ENCODE measurements around the gene SHH. TPM values are rescaled to one million over a fixed set of nuclear protein-coding genes. Genes with fewer than 3 reads are reported as not detected.

Gene SHH
- total and polyA plus RNA-seq, 7 experiments from 2014 or later = not detected

- H3K9me3 ChIP-seq (ENCODE audit: control insufficient read depth in 2 of 3, low read length in 3 of 3) = no peaks in the 10 kb centered on the region
- no peaks in the 10 kb centered on the region for H3K4me1 ChIP-seq (ENCODE audit: control insufficient read depth in 2 of 2, insufficient read depth in 2 of 2, low read length in 2 of 2)
- H3K9me3 Mint-ChIP-seq = peaks cover 0 to 2% (median 0%) of the 10 kb centered on the region in 11 donors
- no peak overlapping the region for H3K27ac Mint-ChIP-seq
- H3K4me1 Mint-ChIP-seq = peaks cover 14 to 46% (median 22%) of the 10 kb centered on the region in 7 donors
- H3K4me3 ChIP-seq (ENCODE audit: low read length) = no peak overlapping the region
- H3K36me3 Mint-ChIP-seq = peaks cover 0 to 2% (median 0%) of the 10 kb centered on the region in 5 donors
- POLR2A ChIA-PET = no interaction called here
- peak overlapping the region in 3 of 10 donors; percentile 16 to 29 (median 19) for H3K4me3 Mint-ChIP-seq
- DNase-seq = no peak
- no peaks in the 10 kb centered on the region for H3K36me3 ChIP-seq (ENCODE audit: control insufficient read depth in 2 of 3, insufficient read depth in 3 of 3, low read length in 3 of 3)
- intact Hi-C loops (cut with micrococcal nuclease) = loop anchor here in 1 of 2 donors (5.0 kb wide), 2 partner anchors 434 to 1196 kb away; no protein-coding TSS in a partner anchor
- peaks cover 53 to 83% (median 71%) of the 10 kb centered on the region in 5 donors for H3K27me3 Mint-ChIP-seq
- no peak overlapping the region for H3K27ac ChIP-seq (ENCODE audit: low read depth, low read length)
- CTCF ChIA-PET = interaction anchor here (0.5 kb wide), 1 partner anchor 1014 kb away, joined by 4 read pairs; no protein-coding TSS in a partner anchor
- ATAC-seq = no peak
- peaks cover 0 to 14% of the 10 kb centered on the region in 2 donors for H3K27me3 ChIP-seq (ENCODE audit: control insufficient read depth in 2 of 2, insufficient read depth in 2 of 2, low read length in 2 of 2)
Measured at GRCh38 chr7:155810770-155811559, 1.3 kb downstream of the SHH start.

GRCh38 chr7:155809947-155810769 is 2.1 kb downstream of the SHH start:
- H3K4me1 Mint-ChIP-seq = peaks cover 7 to 44% (median 20%) of the 10 kb centered on the region in 7 donors
- H3K9me3 ChIP-seq (ENCODE audit: control insufficient read depth in 2 of 3, low read length in 3 of 3) = no peaks in the 10 kb centered on the region
- H3K4me1 ChIP-seq (ENCODE audit: control insufficient read depth in 2 of 2, insufficient read depth in 2 of 2, low read length in 2 of 2) = no peaks in the 10 kb centered on the region
- intact Hi-C loops (cut with micrococcal nuclease) = loop anchor here in 1 of 2 donors (5.0 to 10.0 kb wide), 6 partner anchors 353 to 1882 kb away; partner anchors contain the start of genes EN2 and RNF32
- no peak for DNase-seq
- no peak overlapping the region for H3K27ac ChIP-seq (ENCODE audit: low read depth, low read length)
- H3K27me3 Mint-ChIP-seq = peaks cover 53 to 79% (median 65%) of the 10 kb centered on the region in 5 donors
- no peak overlapping the region for H3K27ac Mint-ChIP-seq
- H3K36me3 ChIP-seq (ENCODE audit: control insufficient read depth in 2 of 3, insufficient read depth in 3 of 3, low read length in 3 of 3) = no peaks in the 10 kb centered on the region
- ChIA-PET CTCF (no interaction called here), POLR2A (no interaction called here)
- peaks cover 0 to 2% (median 0%) of the 10 kb centered on the region in 5 donors for H3K36me3 Mint-ChIP-seq
- no peak for ATAC-seq
- H3K4me3 ChIP-seq (ENCODE audit: low read length) = no peak overlapping the region
- peak overlapping the region in 2 of 10 donors; percentile 9 to 29 for H3K4me3 Mint-ChIP-seq
- H3K9me3 Mint-ChIP-seq = peaks cover 0 to 2% (median 0%) of the 10 kb centered on the region in 11 donors
- peaks cover 0 to 14% of the 10 kb centered on the region in 2 donors for H3K27me3 ChIP-seq (ENCODE audit: control insufficient read depth in 2 of 2, insufficient read depth in 2 of 2, low read length in 2 of 2)

GRCh38 chr7:155809332-155809946 is 2.8 kb downstream of the SHH start:
- DNase-seq (no peak), ATAC-seq (no peak)
- no peaks in the 10 kb centered on the region for H3K4me1 ChIP-seq (ENCODE audit: control insufficient read depth in 2 of 2, insufficient read depth in 2 of 2, low read length in 2 of 2)
- intact Hi-C loops (cut with micrococcal nuclease) = loop anchor here in 1 of 2 donors (5.0 to 10.0 kb wide), 4 partner anchors 352 to 1883 kb away; partner anchors contain the start of genes EN2 and RNF32
- ChIA-PET CTCF (no interaction called here), POLR2A (no interaction called here)
- H3K9me3 ChIP-seq (ENCODE audit: control insufficient read depth in 2 of 3, low read length in 3 of 3) = no peaks in the 10 kb centered on the region
- peaks cover 0 to 14% of the 10 kb centered on the region in 2 donors for H3K27me3 ChIP-seq (ENCODE audit: control insufficient read depth in 2 of 2, insufficient read depth in 2 of 2, low read length in 2 of 2)
- Mint-ChIP-seq H3K4me3 (peak overlapping the region in 3 of 10 donors; percentile 9 to 33 (median 30)), H3K27me3 (peaks cover 53 to 75% (median 65%) of the 10 kb centered on the region in 5 donors), H3K9me3 (peaks cover 0 to 2% (median 0%) of the 10 kb centered on the region in 11 donors), H3K4me1 (peaks cover 7 to 45% (median 21%) of the 10 kb centered on the region in 7 donors), H3K27ac (peak overlapping the region in 1 of 9 donors; percentile 66), H3K36me3 (peaks cover 0 to 2% (median 0%) of the 10 kb centered on the region in 5 donors)
- no peaks in the 10 kb centered on the region for H3K36me3 ChIP-seq (ENCODE audit: control insufficient read depth in 2 of 3, insufficient read depth in 3 of 3, low read length in 3 of 3)
- no peak overlapping the region for H3K27ac ChIP-seq (ENCODE audit: low read depth, low read length)
- no peak overlapping the region for H3K4me3 ChIP-seq (ENCODE audit: low read length)

- no peak for ATAC-seq
- DNase-seq = no peak
- Mint-ChIP-seq H3K9me3 (peaks cover 0 to 2% (median 0%) of the 10 kb centered on the region in 11 donors), H3K4me3 (peak overlapping the region in 4 of 10 donors; percentile 9 to 59 (median 34)), H3K27me3 (peaks cover 48 to 74% (median 61%) of the 10 kb centered on the region in 5 donors), H3K4me1 (peaks cover 7 to 45% (median 22%) of the 10 kb centered on the region in 7 donors), H3K27ac (peak overlapping the region in 1 of 9 donors; percentile 66), H3K36me3 (peaks cover 0 to 2% (median 0%) of the 10 kb centered on the region in 5 donors)
- Histone ChIP-seq H3K4me3 (ENCODE audit: low read length) (no peak overlapping the region), H3K4me1 (ENCODE audit: control insufficient read depth in 2 of 2, insufficient read depth in 2 of 2, low read length in 2 of 2) (no peaks in the 10 kb centered on the region), H3K36me3 (ENCODE audit: control insufficient read depth in 2 of 3, insufficient read depth in 3 of 3, low read length in 3 of 3) (no peaks in the 10 kb centered on the region), H3K27ac (ENCODE audit: low read depth, low read length) (no peak overlapping the region), H3K9me3 (ENCODE audit: control insufficient read depth in 2 of 3, low read length in 3 of 3) (no peaks in the 10 kb centered on the region), H3K27me3 (ENCODE audit: control insufficient read depth in 2 of 2, insufficient read depth in 2 of 2, low read length in 2 of 2) (peaks cover 0 to 14% of the 10 kb centered on the region in 2 donors)
- ChIA-PET POLR2A (no interaction called here), CTCF (no interaction called here)
- intact Hi-C loops (cut with micrococcal nuclease) = loop anchor here in 1 of 2 donors (5.0 to 10.0 kb wide), 4 partner anchors 351 to 1884 kb away; partner anchors contain the start of genes EN2 and RNF32
Measured at GRCh38 chr7:155808549-155809331, 3.5 kb downstream of the SHH start.

GRCh38 chr7:155807789-155808548 is 4.3 kb downstream of the SHH start:
- intact Hi-C loops (cut with micrococcal nuclease) = loop anchor here in 1 of 2 donors (5.0 to 10.0 kb wide), 4 partner anchors 351 to 1884 kb away; partner anchors contain the start of genes EN2 and RNF32
- H3K27ac Mint-ChIP-seq = no peak overlapping the region
- peaks cover 11 to 49% (median 26%) of the 10 kb centered on the region in 7 donors for H3K4me1 Mint-ChIP-seq
- Histone ChIP-seq H3K4me1 (ENCODE audit: control insufficient read depth in 2 of 2, insufficient read depth in 2 of 2, low read length in 2 of 2) (no peaks in the 10 kb centered on the region), H3K27ac (ENCODE audit: low read depth, low read length) (no peak overlapping the region), H3K9me3 (ENCODE audit: control insufficient read depth in 2 of 3, low read length in 3 of 3) (no peaks in the 10 kb centered on the region), H3K36me3 (ENCODE audit: control insufficient read depth in 2 of 3, insufficient read depth in 3 of 3, low read length in 3 of 3) (no peaks in the 10 kb centered on the region), H3K27me3 (ENCODE audit: control insufficient read depth in 2 of 2, insufficient read depth in 2 of 2, low read length in 2 of 2) (peaks cover 0 to 14% of the 10 kb centered on the region in 2 donors), H3K4me3 (ENCODE audit: low read length) (no peak overlapping the region)
- DNase-seq (no peak), ATAC-seq (no peak)
- H3K4me3 Mint-ChIP-seq = peak overlapping the region in 1 of 10 donors; percentile 67
- ChIA-PET CTCF (no interaction called here), POLR2A (no interaction called here)
- H3K27me3 Mint-ChIP-seq = peaks cover 41 to 71% (median 55%) of the 10 kb centered on the region in 5 donors
- H3K9me3 Mint-ChIP-seq = peaks cover 0 to 3% (median 0%) of the 10 kb centered on the region in 11 donors
- peaks cover 0 to 2% (median 0%) of the 10 kb centered on the region in 5 donors for H3K36me3 Mint-ChIP-seq
